Mucosa of stomach (tissue), 1 donor: ENCODE measurements around the gene GNAI1.
"Not testable (repeated sequence)": the region's sequence is repeated elsewhere in the genome, so short reads cannot be mapped to it uniquely, and the experiment has no call there.

ENCODE experiments used
- H3K27me3 ChIP-seq: one replicate; pipeline ENCODE4 v1.7.0; 2013; ENCODE audit warnings: mild to moderate bottlenecking, low read length; ENCODE audit not compliant: control insufficient read depth, insufficient read depth
- H3K36me3 ChIP-seq: one replicate; pipeline ENCODE4 v1.7.0; 2013; ENCODE audit warnings: low read length; ENCODE audit not compliant: control insufficient read depth, insufficient read depth
- H3K4me1 ChIP-seq: one replicate; pipeline ENCODE4 v1.7.0; 2013; ENCODE audit warnings: mild to moderate bottlenecking, low read length; ENCODE audit not compliant: control insufficient read depth, insufficient read depth
- H3K4me3 ChIP-seq: one replicate; pipeline ENCODE4 v1.7.0; 2013; ENCODE audit warnings: low read length
- H3K9ac ChIP-seq: one replicate; pipeline ENCODE4 v1.7.0; 2013; ENCODE audit warnings: mild to moderate bottlenecking, low read length, moderate library complexity
- H3K9me3 ChIP-seq: one replicate; pipeline ENCODE4 v1.7.0; 2013; ENCODE audit warnings: mild to moderate bottlenecking, low read length, moderate library complexity; ENCODE audit not compliant: control insufficient read depth
- donor health status: Pancreatic carcinoma.

GNAI1 gene

DNA sequence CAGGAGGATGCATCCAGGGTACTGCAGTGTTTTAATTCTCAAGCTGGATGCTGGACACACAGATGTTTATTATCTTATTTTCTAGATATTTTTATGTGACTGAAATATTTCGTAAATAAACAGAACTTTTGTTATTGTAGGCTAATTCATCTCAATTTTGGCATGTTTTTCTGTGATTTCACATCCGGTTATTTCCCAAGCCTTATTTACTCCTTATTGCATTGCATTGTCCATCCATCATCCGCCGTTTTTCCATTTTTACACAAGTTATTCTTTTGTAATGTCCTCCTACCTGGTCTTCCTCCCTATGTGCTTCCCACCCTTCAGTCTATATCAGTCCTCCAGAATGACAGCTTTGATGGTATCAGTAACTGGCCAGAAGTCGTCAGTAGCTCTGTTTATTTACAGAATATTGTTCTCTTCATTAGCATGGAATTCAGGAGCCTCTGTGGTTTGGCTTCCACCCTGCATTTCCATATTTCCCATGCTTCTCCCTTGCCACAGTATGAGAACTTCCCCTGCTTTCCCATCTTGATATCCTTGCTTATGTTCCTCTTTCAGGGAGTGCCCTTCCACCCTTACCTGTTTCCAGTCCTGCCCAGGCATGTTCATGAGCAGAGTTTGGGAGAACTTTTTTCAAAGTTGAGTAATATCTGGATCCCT, 16.1 kb downstream of the GNAI1 start:
- H3K36me3 ChIP-seq = no peaks in the 10 kb centered on the region
- no peaks in the 10 kb centered on the region for H3K9me3 ChIP-seq
- H3K27me3 ChIP-seq = no peaks in the 10 kb centered on the region
- H3K4me3 ChIP-seq = no peak overlapping the region
- H3K4me1 ChIP-seq = peaks cover 8% of the 10 kb centered on the region
- no peak overlapping the region for H3K9ac ChIP-seq

DNA sequence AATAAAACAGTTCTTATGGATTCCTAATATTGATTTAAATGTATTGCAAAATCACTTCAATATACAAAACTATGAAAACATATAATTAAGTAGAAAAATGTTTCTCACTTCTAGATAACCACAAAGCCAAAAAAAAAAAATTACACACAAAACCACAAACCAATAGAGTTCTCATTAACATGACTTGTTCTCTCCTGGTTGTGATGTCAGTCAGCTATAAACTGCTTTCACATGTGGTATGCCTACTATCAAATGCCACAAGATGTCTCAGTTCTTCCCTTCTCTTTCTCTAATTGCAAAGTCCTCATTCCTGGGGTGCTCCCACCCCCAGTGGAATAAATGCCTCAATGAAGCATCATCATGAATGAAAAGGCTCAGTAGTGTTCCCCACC, 16.6 kb downstream of the GNAI1 start:
- peaks cover 8% of the 10 kb centered on the region for H3K4me1 ChIP-seq
- H3K4me3 ChIP-seq = no peak overlapping the region
- no peak overlapping the region for H3K9ac ChIP-seq
- H3K27me3 ChIP-seq = no peaks in the 10 kb centered on the region
- H3K9me3 ChIP-seq = no peaks in the 10 kb centered on the region
- no peaks in the 10 kb centered on the region for H3K36me3 ChIP-seq

DNA sequence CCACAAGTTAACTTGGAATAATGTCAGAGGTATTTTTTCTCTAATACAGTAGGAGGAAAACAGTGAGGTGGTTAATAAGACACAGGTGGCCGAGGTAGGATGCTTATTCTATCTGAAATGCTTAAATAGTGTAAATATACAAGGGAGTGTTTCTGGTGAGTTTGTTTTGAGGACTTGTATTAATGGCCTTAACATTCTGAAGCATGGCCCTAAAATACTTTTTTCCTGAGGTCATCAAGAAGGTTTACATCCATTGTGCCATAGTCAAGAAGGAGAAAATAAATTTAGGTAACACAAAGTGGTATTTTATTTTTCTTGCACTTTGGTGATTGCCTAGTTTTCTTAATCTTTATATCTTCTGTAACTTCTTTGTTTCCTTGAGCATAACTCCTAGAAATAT, 18.8 kb downstream of the GNAI1 start:
- H3K9ac ChIP-seq = no peak overlapping the region
- no peak overlapping the region for H3K4me3 ChIP-seq

DNA sequence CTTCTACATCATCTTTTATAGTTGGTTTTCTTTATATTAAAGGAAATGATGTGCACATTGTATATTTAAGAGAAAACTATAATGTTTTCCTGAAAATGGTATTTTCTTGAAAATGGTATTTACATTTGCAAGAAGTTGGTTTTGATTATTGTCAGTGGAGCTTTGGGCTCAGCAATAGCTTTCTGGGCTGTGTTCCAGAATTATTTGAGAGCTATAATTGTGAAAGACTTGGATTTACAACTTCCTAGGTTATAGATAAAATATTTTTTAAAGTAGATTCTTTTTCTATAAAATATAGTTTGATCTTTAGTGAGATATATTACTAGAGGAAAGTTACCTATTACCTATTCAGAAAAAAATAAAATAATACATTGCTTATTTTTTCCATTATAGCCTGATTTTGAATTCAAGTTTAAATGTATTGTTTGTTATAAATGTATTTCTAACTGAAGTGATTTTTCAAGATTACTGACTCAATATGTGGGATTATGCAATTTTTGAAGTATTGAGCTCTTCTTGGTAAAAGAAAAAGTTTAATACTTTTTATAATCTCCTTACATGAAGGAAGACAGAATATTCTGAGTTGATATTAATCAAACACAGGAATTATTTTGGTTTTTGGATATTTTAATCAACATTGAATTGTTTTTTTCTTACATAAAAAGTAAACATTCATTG, 20.2 kb downstream of the GNAI1 start:
- Histone ChIP-seq H3K4me3 (no peak overlapping the region), H3K36me3 (no peaks in the 10 kb centered on the region), H3K27me3 (no peaks in the 10 kb centered on the region), H3K4me1 (peaks cover 8% of the 10 kb centered on the region), H3K9ac (no peak overlapping the region), H3K9me3 (no peaks in the 10 kb centered on the region)

More for the DNA sequence above, 18.8 kb downstream of the GNAI1 start:
- no peaks in the 10 kb centered on the region for H3K27me3 ChIP-seq
- no peaks in the 10 kb centered on the region for H3K9me3 ChIP-seq
- peaks cover 8% of the 10 kb centered on the region for H3K4me1 ChIP-seq
- no peaks in the 10 kb centered on the region for H3K36me3 ChIP-seq

DNA sequence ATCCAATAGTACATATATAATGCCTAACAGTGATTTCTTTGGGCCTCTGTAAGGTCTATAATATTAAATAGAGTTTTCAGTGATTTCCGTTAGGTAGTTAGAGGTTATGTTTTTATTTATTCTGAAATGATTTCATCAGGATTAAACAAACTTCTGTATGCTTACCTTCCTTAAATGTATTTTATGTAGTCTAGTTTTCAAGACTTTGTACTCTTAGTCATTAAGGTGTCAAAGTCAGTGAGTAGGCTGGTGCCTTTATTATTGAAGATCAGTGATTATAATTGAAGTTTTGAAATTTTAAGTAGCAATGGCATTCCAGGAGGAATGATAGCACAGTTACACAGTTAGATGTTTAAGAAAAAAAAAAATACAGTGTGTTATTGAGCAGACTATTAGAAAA, 20.7 kb downstream of the GNAI1 start:
- Histone ChIP-seq H3K4me3 (no peak overlapping the region), H3K36me3 (no peaks in the 10 kb centered on the region), H3K27me3 (no peaks in the 10 kb centered on the region), H3K9ac (no peak overlapping the region), H3K4me1 (peaks cover 8% of the 10 kb centered on the region), H3K9me3 (no peaks in the 10 kb centered on the region)

DNA sequence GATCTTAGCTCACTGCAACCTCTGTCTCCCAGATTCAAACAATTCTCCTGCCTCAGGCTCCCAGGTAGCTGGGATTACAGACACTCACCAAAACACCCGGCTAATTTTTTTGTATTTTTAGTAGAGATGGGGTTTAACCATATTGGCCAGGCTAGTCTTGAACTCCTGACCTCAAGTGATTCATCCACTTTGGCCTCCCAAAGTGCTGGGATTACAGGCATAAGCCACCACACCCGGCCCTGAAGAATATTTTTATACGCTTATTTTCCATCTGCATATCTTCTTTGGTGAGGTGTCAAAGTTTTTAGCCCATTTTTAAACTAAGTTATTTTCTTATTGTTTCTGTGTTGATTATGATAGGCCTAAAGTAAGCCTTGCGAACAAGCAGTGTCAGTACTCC, 23.1 kb downstream of the GNAI1 start:
- H3K27me3 ChIP-seq, H3K4me3 ChIP-seq, H3K9me3 ChIP-seq, H3K9ac ChIP-seq, H3K36me3 ChIP-seq, H3K4me1 ChIP-seq: not testable (repeated sequence)

DNA sequence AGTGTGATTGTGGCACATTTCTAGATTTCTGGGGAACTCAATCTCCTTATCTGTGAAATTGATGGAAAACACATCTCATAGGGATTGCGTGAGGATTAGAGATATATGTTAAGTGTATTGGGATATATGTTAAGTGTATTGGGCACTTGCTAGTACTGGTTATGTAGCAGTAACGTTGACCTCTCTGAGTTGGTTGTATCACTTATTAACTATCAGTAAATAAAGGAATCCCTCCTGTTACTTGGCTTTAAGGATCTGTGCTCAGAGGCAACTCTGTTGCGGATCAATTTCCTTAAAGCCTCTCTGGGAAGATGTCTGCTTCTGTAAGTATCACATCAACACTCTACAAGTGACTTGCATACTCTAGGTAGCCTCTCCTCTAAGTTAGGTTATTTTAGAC, 25.2 kb downstream of the GNAI1 start:
- Histone ChIP-seq H3K36me3 (no peaks in the 10 kb centered on the region), H3K4me3 (no peak overlapping the region), H3K9ac (no peak overlapping the region), H3K9me3 (no peaks in the 10 kb centered on the region), H3K4me1 (no peaks in the 10 kb centered on the region), H3K27me3 (no peaks in the 10 kb centered on the region)

DNA sequence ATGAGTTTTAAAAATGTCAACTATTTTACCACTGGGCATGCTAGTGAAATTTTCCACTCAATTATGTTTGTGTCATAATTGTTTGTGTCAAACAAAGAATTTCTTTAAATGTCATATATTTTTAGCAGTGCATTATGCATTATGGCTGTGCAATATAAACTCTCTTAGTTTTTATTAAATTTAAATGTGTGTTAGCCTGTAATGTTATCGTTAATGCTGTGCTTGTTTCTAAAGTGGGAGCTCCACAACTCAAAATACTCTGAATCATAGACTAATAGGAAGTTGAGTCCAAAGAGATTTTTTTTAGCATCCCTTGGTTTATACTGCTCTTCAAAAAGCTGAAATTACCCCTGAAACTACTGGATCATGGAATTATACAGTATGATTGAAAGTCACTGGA, 26.8 kb downstream of the GNAI1 start:
- H3K4me1 ChIP-seq = no peaks in the 10 kb centered on the region
- H3K27me3 ChIP-seq = no peaks in the 10 kb centered on the region
- H3K36me3 ChIP-seq = no peaks in the 10 kb centered on the region
- no peaks in the 10 kb centered on the region for H3K9me3 ChIP-seq
- no peak overlapping the region for H3K4me3 ChIP-seq
- no peak overlapping the region for H3K9ac ChIP-seq

DNA sequence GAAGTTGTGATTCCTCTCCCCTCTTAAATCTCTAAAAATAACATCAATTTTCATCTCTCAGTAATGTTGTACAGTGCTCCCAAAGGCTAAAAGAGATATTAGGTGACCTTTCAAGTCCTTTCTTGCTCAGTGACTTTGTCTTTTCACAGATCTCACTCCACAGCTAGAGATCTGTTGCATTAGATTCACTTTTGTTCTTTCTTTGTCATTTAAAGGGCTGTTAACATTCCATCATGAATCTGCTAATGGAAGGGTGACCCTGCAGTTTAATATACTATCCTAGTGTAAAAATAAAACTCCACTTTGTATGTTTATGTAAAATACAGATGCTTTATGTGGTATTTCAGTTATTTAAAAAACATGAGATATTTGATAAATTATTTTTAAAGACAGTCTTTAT, 30.5 kb downstream of the GNAI1 start:
- H3K9ac ChIP-seq = no peak overlapping the region
- H3K27me3 ChIP-seq = no peaks in the 10 kb centered on the region
- no peaks in the 10 kb centered on the region for H3K9me3 ChIP-seq
- H3K4me3 ChIP-seq = no peak overlapping the region
- no peaks in the 10 kb centered on the region for H3K4me1 ChIP-seq
- no peaks in the 10 kb centered on the region for H3K36me3 ChIP-seq

DNA sequence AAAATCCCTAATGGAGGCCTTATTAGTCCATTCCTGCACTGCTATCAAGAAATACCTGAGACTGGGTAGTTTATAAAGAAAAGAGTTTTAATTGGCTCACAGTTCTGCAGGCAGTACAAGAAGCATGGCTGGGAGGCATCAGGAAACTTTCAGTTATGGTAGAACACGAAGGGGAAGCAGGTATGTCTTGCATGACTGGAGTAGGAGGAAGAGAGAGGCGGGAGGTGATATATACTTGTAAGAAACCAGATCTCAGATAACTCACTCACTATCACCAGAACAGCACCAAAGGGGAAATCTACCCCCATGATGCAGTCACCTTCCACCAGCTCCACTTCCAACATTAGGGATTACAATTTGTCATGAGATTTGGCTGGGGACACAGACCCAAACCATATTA, 35.8 kb downstream of the GNAI1 start:
- Histone ChIP-seq H3K4me1 (no peaks in the 10 kb centered on the region), H3K4me3 (no peak overlapping the region), H3K36me3 (no peaks in the 10 kb centered on the region), H3K27me3 (no peaks in the 10 kb centered on the region), H3K9me3 (no peaks in the 10 kb centered on the region), H3K9ac (no peak overlapping the region)

DNA sequence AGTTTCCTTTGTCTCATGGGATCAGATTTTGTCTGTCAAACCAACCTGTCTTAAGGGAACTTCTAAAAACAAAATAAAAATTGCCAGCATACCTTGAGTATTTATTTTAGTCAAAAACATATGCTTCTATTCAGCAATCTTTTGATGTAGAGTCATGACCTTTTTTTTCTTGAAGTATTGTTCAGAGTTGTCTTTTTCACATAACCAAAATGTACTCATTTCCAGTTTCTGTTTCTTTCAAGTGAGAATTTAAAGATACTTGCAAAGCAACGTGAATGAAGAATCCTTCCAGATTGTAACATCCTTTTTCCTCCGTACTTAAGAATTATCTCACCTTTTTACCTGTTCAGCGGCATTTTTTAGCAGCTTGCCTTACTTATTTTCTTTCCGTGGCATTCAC, 37.8 kb downstream of the GNAI1 start:
- Histone ChIP-seq H3K9me3 (no peaks in the 10 kb centered on the region), H3K36me3 (no peaks in the 10 kb centered on the region), H3K9ac (no peak overlapping the region), H3K4me1 (no peaks in the 10 kb centered on the region), H3K4me3 (no peak overlapping the region), H3K27me3 (no peaks in the 10 kb centered on the region)

DNA sequence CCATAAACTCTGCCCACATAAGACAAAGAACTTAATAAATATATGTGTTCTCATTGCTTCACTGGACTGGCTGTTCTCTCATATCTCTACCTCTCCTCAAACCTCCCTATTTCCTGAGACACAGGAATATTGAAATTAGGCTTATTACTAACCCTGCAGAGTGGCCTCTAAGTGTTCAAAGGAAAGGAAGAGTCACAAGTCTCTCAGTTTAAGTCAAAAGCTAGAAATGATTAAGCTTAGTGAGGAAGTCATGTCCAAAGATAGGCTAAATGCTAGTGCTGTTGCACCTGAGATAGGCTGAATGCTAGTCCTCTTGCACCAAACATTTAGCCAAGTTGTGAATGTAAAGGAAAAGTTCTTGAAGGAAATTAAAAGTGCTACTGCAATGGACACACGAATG, 41.1 kb downstream of the GNAI1 start:
- H3K4me1 ChIP-seq = no peaks in the 10 kb centered on the region
- no peak overlapping the region for H3K9ac ChIP-seq
- no peaks in the 10 kb centered on the region for H3K36me3 ChIP-seq
- H3K4me3 ChIP-seq = no peak overlapping the region
- H3K9me3 ChIP-seq = no peaks in the 10 kb centered on the region
- H3K27me3 ChIP-seq = no peaks in the 10 kb centered on the region

DNA sequence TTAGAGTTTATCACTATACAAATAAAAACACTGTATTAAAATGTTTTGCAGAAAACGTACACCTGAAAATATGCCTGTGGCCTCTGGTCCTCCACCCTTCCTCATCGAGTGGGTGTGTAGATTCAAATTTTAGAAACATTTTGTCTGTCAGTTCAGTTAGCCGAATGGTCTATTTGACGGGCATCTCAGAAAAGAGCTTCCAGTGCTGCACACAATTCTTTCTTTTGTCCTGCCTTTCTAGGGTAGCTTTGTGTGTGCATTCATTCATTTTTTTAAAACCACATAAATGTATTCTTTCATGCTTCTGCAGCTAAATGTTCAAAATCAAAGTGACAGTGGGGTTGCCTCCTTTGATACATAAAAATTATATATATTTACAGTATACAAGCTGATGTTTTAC, 46.8 kb downstream of the GNAI1 start:
- H3K4me3 ChIP-seq = no peak overlapping the region
- H3K9me3 ChIP-seq = no peaks in the 10 kb centered on the region
- H3K4me1 ChIP-seq = no peaks in the 10 kb centered on the region
- H3K27me3 ChIP-seq = no peaks in the 10 kb centered on the region
- H3K36me3 ChIP-seq = no peaks in the 10 kb centered on the region
- H3K9ac ChIP-seq = no peak overlapping the region
